HepG2 (cell line): Measurements from ENCODE around the gene ATP6V1G2.

Experiments used
- CAMTA2 ChIP-seq: sonication (generic); formaldehyde crosslinking; IDR thresholded peaks from 2 replicates; pipeline ENCODE4 v1.4.0; 2020; ENCODE audit warnings: mild to moderate bottlenecking, missing genetic modification reagents, borderline replicate concordance
- EZH2 ChIP-seq: conservative IDR thresholded peaks from 2 replicates; pipeline ENCODE4 v1.6.1; 2012; ENCODE audit warnings: mild to moderate bottlenecking, low read depth, low read length, moderate library complexity
- FIP1L1 ChIP-seq: fragments of 200-400 bp; formaldehyde crosslinking; IDR thresholded peaks from 2 replicates; pipeline ENCODE4 v1.6.1; 2018; ENCODE audit warnings: low read depth, mild to moderate bottlenecking, low read length, moderate library complexity, borderline replicate concordance; ENCODE audit not compliant: insufficient read depth
- MYC ChIP-seq: sonication (generic); formaldehyde crosslinking; IDR thresholded peaks from 2 replicates; pipeline ENCODE4 v1.9.0; 2021; ENCODE audit warnings: missing genetic modification reagents, borderline replicate concordance
- POLR2AphosphoS2 ChIP-seq: IDR thresholded peaks from 2 replicates; pipeline ENCODE4 v1.6.1; 2011; ENCODE audit warnings: low read depth, low read length, improper control_type of control experiment
- SMAD3 ChIP-seq: sonication (generic); formaldehyde crosslinking; IDR thresholded peaks from 2 replicates; pipeline ENCODE4 v1.4.0; 2020; ENCODE audit warnings: missing genetic modification reagents
- TCF12 ChIP-seq, 2 experiments: fragments of 450-650 bp in 1 of 2; sonication (generic) in 1 of 2; formaldehyde crosslinking in 1 of 2; IDR thresholded peaks; 2 replicates each; pipeline versions ENCODE4 v1.6.1 to v1.8.0; 2017 to 2022; ENCODE audit warnings: antibody characterized with exemption in 1 of 2, mild to moderate bottlenecking in 1 of 2, missing genetic modification reagents in 1 of 2, moderate library complexity in 1 of 2
- TOPORS ChIP-seq: sonication (generic); formaldehyde crosslinking; IDR thresholded peaks from 2 replicates; pipeline ENCODE4 v1.8.0; 2023; ENCODE audit warnings: mild to moderate bottlenecking, missing genetic modification reagents
- ZMYM2 ChIP-seq: sonication (generic); formaldehyde crosslinking; IDR thresholded peaks from 2 replicates; pipeline ENCODE4 v1.8.0; 2022; ENCODE audit warnings: mild to moderate bottlenecking, missing genetic modification reagents
- ZSCAN9 ChIP-seq: IDR thresholded peaks from 2 replicates; pipeline ENCODE4 v1.6.1; 2016; ENCODE audit warnings: borderline replicate concordance
- TF ChIP-seq, protein P1 (sequence below): sonication (generic); formaldehyde crosslinking; IDR thresholded peaks from 2 replicates; pipeline ENCODE4 v1.5.1; 2020; ENCODE audit warnings: missing genetic modification reagents, mild to moderate bottlenecking, borderline replicate concordance
- TF ChIP-seq, protein P2 (sequence below): sonication (generic); formaldehyde crosslinking; conservative IDR thresholded peaks from 2 replicates; pipeline ENCODE4 v1.8.1; 2023; ENCODE audit warnings: missing genetic modification reagents
- TF ChIP-seq, protein P3 (sequence below): sonication (generic); formaldehyde crosslinking; IDR thresholded peaks from 2 replicates; pipeline ENCODE4 v1.5.0; 2020; ENCODE audit warnings: mild to moderate bottlenecking, missing genetic modification reagents, moderate library complexity
- TF ChIP-seq, protein P4 (sequence below): fragments of 450-650 bp; IDR thresholded peaks from 2 replicates; pipeline ENCODE4 v1.6.1; 2016

DNA sequence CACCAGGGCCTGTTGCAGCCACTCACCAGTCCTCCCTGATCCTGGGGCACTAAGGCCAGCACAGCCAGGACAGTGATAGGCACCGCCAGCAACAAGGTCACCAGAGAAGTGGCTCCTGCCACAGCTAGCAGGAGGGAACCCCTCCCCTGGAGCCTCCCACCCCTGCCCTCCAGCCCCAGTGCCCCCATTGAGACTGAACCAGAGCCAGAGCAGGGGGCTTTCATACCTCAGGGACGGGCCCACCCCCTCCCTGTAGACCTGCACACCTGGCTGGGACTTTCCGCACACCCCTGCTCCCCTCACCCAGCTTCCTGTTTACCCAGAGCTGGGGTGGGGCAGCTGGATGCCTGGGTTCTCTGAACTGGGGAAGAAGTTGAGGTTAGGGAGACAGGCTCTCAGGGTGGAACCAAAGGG, 35.8 kb upstream of the ATP6V1G2 start, which contains the start of gene LTB:
- TF ChIP-seq, protein P1, sequence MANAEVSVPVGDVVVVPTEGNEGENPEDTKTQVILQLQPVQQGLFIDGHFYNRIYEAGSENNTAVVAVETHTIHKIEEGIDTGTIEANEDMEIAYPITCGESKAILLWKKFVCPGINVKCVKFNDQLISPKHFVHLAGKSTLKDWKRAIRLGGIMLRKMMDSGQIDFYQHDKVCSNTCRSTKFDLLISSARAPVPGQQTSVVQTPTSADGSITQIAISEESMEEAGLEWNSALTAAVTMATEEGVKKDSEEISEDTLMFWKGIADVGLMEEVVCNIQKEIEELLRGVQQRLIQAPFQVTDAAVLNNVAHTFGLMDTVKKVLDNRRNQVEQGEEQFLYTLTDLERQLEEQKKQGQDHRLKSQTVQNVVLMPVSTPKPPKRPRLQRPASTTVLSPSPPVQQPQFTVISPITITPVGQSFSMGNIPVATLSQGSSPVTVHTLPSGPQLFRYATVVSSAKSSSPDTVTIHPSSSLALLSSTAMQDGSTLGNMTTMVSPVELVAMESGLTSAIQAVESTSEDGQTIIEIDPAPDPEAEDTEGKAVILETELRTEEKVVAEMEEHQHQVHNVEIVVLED (CRISPR knock-in tag): no peak
- TF ChIP-seq CAMTA2 (CRISPR knock-in tag) (no peak), ZSCAN9 (CRISPR knock-in tag) (no peak), TOPORS (no peak), ZMYM2 (CRISPR knock-in tag) (no peak), SMAD3 (CRISPR knock-in tag) (no peak), FIP1L1 (no peak), POLR2AphosphoS2 (no peak), TCF12 (IDR thresholded peaks at IDR 0.05) (no peak), TCF12 (CRISPR knock-in tag; IDR thresholded peaks at IDR 0.05) (no peak), MYC (CRISPR knock-in tag) (no peak), EZH2 (no peak)
- TF ChIP-seq, protein P2, sequence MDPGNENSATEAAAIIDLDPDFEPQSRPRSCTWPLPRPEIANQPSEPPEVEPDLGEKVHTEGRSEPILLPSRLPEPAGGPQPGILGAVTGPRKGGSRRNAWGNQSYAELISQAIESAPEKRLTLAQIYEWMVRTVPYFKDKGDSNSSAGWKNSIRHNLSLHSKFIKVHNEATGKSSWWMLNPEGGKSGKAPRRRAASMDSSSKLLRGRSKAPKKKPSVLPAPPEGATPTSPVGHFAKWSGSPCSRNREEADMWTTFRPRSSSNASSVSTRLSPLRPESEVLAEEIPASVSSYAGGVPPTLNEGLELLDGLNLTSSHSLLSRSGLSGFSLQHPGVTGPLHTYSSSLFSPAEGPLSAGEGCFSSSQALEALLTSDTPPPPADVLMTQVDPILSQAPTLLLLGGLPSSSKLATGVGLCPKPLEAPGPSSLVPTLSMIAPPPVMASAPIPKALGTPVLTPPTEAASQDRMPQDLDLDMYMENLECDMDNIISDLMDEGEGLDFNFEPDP (CRISPR knock-in tag): no peak
- TF ChIP-seq, protein P3, sequence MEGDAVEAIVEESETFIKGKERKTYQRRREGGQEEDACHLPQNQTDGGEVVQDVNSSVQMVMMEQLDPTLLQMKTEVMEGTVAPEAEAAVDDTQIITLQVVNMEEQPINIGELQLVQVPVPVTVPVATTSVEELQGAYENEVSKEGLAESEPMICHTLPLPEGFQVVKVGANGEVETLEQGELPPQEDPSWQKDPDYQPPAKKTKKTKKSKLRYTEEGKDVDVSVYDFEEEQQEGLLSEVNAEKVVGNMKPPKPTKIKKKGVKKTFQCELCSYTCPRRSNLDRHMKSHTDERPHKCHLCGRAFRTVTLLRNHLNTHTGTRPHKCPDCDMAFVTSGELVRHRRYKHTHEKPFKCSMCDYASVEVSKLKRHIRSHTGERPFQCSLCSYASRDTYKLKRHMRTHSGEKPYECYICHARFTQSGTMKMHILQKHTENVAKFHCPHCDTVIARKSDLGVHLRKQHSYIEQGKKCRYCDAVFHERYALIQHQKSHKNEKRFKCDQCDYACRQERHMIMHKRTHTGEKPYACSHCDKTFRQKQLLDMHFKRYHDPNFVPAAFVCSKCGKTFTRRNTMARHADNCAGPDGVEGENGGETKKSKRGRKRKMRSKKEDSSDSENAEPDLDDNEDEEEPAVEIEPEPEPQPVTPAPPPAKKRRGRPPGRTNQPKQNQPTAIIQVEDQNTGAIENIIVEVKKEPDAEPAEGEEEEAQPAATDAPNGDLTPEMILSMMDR: no peak
- TF ChIP-seq, protein P4, sequence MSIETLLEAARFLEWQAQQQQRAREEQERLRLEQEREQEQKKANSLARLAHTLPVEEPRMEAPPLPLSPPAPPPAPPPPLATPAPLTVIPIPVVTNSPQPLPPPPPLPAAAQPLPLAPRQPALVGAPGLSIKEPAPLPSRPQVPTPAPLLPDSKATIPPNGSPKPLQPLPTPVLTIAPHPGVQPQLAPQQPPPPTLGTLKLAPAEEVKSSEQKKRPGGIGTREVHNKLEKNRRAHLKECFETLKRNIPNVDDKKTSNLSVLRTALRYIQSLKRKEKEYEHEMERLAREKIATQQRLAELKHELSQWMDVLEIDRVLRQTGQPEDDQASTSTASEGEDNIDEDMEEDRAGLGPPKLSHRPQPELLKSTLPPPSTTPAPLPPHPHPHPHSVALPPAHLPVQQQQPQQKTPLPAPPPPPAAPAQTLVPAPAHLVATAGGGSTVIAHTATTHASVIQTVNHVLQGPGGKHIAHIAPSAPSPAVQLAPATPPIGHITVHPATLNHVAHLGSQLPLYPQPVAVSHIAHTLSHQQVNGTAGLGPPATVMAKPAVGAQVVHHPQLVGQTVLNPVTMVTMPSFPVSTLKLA: no peak
